GM19455 (cell line): ENCODE measurements around the gene RIPK4.

Source experiments
- ATAC-seq: cut with Tn5 transposase; IDR thresholded peaks from one replicate; pipeline ENCODE4 v1.9.1; 2021; ENCODE audit not compliant: unreplicated experiment

RIPK4 gene

DNA sequence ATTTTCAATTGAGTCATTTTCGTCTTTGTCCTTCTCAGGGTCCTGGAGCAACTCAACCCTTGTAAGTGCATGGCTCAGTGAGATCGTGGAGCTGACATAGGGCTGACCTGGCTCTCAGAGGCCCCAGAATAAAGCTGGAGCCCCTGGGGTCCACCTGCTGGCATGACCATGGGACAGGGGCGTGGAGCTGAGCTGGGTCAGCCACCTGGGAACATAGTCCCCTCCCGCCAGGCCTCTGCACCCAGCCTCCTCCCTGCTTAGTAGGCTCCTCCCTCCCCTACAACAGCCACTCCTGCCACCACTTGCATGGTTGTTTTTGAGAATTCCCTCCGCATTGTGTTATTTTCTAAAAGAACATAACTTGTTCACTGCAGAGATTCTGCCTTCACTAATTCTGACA is 3.1 kb upstream of the RIPK4 start:
- ATAC-seq: no peak

DNA sequence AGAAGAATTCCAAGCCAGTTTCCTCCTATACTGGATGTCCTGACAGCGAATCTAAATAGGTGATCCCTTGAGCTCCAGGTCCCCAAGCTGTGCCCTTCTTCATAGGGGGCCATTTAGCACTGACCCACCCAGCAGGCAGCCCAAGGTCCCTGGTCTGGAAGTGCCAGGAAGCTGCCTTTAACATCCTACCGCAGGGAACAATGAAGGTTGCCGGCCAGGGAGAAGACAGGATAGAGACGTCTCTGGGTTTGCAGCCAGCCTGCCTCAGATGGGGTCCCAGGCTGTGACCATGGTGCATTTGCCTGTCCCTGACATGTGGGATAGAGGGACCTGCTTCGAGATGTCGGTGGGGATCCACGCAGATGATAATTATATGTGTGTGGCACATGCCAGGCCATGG is 2.7 kb upstream of the RIPK4 start:
- ATAC-seq: no peak

DNA sequence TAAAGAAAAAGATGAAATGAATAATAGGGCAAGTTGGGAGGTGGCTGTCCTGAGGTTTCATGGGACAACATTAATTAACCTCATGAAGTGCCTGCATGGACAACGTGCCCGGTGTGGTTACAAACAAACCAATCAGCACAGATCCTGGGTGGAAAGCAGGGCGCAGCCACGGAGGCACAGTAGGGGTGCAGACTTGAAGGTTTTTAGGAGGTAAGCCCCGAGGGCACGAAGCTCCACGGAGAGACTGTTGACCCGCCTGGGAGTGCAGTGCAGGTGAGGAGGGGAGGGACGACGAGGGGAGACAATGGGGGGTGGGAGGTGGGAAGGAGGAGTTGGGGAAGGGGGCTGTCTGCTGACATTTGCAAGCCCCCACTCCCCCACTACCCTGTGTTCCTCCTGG is 2.3 kb upstream of the RIPK4 start:
- ATAC-seq: no peak

DNA sequence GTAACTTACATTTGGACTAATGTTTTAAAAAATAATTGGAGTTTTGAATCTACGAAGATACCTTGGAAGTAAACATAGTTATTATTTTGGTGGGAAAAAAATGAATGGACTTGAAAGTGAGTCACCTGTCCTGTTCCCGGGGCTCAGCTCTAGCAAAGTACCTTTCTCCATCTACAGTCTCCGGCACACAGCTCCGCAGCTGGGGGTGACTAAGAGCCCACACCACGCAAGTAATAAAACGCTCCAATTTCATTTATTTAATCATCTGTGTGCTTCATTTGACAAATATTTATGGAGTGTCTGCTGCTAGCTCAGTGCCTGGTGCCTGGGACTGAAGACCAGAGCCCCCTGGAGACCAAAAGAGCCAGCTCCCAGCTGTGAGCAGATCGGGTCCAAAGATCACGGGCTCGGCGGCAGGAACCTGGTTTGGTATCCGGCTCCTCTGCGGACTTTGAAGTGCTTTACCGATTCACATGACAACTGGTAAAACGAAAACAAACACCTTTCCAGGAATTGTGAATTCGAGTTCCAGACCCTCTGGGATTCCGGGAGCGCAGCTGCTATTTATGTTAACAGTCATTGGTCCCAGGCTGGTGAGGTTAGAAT is 1.7 kb upstream of the RIPK4 start:
- no peak for ATAC-seq

DNA sequence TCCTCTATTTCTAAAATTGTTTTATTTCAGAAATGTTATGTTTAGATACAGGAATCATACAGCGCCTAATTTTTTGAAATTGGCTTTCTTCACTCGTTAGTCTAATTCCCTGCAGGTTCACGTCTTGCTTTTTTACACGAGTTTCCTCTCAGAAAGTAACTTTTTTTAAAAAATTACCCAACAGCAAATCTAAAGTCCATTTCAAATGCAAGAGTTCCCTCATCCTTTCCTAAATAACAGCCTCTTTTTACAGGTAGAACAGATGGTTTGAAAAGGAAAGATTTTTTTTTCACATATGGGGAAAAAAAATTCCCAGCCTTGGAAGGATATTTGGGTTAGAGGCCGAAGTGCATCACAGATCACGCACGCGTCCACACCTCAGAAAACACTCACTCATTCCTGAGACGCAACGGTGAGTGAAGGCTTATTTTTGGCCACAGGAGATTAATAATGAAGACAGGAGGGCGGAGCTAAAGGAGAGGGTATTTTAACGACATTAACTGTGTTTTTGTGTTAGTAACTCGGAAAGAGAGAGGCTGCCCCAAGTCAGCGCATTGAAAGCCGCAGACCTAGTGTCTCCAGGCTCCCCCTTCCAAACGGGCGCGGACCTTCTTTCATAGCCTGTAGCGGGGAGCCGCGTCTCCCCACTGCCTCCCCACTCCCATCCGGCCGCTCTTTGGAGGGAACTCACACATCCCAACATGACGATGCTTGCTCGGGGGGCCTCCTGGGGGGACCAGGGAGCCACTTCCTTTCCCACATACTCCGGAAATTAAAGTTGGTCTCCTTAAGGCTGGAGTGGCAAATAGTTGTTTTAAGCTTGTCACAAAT is 969 bp upstream of the RIPK4 start:
- ATAC-seq: no peak

DNA sequence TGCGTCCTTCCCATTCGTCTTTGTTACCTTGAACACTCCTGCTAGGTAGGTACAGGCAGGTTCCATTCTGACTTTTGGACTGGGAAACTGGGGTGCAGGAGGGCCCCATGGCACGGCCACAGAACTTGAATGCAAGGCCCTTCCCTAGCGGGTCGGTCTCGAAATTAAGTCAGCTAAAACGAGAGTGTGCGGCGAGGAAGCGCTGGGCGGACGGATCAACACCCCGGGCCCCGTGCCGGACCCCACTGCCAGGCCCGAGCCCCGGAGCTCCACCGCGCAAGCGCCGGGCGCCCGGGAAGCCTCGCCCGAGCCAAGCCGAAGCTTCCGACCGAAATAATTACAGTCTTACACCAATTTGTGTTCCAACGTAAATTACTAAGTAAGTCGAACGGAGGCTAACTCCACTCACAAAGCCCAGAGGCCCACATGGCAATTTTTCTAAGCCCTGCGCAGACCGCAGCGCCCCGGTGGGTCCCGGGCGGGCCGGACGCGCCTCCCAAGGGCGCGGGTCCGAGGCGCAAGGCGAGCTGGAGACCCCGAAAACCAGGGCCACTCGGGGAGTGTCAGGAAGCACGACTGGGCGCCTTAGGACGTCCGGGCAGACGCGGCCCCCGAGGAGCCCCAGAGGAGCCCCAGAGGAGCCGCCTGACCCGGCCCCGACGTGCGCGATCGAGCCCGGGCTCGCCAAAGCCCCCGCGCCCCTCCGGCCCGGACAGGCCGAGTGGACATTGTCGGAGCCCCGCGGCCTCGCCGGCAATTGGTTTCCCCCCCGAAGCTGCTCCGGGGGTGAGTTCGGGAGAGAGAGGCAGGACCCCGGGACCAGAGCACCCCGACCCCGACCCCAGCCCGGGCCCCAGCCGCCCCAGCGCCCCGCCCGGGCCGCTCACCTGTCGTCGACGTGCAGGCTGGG is 624 bp downstream of the RIPK4 start:
- ATAC-seq: no peak

DNA sequence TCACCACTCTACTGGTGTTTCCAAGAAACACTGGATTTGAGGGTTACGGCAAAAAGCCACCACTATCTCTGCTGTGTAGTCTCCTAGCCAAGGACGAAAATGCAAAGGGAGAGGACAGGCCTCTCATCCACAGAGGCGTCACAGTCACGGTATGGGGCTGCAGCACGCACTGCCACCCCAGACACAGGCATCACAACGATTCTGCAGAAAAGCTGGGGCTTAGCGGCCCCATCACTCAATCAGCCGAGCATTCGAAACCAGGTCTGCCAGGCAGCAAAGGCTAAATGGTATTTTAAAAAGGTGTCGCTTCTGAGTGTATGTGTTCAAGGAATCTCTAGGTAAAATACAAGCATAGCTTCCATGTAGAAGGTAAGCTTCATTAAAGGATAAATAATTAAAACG is 1.4 kb downstream of the RIPK4 start:
- no peak for ATAC-seq

DNA sequence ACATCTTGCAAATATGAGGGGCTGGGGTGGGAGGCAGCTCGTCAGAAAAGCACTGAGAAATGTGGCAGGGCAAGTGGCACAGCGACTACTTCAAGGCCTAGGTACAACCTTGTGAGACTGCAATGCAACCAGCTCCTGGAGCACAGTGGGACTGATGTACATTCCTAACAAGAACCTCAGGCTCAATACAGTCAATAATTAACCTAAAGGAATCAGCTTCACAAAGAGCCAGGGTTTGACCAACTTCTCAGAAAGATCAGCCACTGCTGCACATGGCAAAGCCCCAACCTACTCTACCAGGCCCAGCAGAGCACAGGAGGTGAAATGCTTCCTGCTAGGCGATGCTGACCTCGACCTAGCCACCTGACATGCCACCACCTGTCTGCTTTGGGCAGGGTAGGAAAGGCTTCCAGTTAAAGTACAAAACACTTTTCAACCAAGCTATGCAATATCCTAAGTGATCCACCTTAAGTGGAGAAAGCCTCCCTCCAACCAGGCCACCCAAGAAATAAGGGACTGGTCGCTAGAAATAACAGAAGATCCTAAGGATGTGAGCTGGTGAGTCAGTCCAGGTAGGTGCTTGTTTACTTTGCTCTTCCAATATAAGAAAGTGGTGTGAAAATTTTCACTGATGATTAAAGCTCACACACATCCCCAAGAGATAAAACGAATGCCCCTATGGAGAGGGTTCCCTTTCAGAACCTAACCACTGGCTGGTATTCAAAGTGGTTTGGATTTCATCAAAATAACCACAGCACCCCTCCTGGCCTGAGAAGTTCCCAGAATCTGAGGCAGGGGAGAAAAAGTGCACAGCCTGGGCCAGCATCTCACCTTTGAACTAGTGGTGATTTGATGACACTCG is 2.1 kb downstream of the RIPK4 start:
- ATAC-seq: no peak

DNA sequence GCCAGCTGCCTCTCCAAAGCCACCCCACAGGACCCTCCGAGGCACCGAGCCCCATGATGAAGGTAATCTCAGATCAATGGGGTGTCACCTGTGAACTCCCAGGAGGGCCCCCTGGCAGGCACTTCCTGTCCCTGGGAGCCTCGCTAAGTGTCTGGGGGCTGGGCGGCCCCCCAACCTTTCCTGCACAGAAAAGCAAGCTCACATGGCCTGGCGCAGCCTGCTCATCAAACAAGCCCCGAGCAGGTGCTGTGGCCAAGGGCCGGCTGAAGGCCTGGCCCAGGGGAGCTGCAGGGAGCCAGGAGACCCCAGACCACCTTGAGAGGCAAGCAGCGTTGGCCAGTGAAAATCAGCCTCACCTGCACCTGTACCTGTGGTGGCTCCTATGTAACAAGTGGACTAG is 2.9 kb downstream of the RIPK4 start:
- no peak for ATAC-seq

DNA sequence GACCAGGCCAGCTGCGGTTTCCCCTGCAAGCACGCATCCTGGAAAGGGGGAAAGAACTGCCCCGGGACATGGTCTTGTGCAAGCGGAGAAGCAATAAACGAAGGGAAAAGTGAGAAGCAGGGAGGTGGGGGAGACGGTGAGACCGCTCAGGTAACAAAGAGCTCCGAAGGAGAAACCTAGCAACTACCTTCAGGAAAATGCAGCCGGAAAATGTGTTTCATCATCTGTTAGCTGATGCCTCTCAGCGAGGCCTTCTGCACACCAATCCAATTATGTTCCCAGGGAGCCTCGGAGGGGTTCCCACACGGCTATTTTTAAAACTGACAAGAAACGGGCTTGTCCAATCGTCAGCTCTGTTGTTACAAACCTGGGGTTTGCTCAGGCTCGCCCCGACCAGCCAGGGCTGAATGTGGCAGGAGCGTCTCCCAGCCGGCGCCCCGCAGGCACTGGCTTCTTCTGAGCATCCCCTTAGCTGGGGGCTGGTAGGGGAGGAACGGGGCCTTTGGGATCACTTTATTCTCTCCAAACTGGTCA is 3.4 kb downstream of the RIPK4 start:
- no peak for ATAC-seq

DNA sequence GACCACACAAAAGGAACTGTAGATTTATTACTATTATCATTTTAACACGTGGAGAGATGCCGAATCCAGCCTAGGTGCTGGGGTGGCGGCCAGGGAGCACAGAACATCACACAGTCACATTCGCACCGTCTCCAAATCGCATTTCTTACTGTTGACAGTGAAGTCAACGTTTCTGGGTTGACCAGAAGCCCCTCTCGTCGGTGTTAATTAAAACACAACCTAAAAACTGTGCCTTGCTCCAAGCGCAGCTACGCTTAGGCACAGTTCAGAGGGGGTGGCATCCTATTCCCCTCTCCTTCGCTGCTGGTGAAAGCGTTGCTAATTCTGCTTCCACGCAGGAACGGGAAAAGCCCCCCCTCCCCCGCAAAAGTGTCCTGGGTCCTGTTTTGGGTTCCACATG is 4.1 kb downstream of the RIPK4 start:
- no peak for ATAC-seq

DNA sequence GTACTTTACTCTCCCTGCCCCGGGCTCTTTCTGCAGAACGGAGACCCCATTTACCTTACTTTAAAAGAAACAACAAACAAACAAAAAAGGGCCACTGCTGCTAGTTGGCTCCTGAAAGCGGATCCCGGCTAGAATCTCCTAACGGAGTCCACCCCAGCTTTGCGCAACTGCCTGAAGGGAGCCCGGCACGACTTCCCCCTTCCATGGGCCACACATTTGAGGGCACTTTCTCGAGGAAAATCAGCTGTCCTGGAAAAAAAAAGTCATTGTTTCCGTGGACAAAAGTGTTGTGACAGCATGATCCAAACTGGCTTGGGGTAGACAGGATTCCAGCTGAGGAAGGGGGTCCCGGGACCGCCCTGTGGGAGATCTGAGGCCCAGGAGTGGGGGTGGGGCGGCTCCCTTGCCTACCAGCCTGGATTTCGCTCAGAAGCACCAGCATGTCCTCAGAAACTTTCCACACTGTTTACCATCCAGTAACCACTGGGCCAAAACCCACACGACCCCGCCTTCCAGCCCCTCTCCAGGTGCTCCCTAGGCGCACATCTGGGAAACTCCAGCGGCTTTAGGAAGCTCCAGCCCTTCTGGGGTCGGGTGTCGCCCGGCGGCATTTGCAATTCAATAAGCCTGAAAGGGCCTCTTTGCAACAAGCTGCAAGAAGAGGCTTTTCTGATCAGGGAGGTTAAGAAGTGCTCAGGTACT is 4.8 kb downstream of the RIPK4 start:
- no peak for ATAC-seq

DNA sequence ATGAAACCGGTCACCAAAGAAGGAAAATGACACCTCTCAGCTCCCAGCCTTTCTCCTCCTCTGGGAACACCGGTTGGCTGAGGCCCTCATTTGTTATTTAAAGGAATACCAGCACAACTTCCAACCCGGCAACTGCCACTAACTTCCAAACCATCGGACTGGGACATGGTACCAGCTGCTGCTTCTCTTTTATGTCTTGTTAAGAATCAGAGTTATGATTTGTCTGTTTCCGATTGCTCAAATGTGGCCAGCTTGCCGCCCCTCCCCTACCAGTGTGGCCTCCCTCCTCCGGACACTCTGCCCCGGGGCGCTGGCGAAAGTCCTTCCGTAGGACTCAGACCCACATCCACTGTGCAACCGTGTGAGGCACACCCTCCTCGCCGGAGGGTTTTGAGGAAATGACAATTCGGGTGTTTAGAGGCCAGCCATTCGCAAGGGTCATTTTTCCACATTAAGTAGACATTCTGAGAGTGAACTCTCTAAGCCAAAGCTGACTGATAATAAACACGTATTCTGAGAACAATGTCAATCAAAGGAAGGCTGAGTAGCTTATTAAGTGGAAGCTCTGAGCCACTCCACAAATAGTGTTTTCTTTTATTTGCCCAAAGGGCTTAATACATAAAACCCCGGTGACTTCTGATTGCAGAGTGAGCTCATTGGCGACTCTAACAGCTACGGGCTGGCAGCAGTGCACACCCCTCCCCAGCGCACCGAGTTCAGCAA is 5.5 kb downstream of the RIPK4 start:
- ATAC-seq: no peak

DNA sequence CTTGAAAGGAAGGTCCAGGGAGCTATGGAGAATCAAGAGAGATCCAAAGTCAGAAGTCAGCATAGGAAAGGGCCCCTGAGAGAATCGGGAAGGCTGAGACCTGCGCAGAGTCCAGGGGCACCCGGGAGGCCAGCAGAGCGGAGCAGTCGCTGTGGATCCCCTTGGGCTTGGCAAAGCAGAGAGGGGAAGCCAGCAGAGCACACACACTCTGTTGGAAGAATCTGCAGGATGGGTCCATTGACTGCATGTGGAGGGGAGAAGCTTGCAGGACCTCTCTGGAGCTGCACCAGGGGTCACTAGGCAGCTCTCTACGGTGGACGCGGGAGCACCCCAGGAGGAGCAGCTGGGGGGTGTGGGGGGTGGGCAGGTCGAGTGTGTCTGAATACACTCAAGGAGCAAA is 6.4 kb downstream of the RIPK4 start:
- ATAC-seq: no peak

DNA sequence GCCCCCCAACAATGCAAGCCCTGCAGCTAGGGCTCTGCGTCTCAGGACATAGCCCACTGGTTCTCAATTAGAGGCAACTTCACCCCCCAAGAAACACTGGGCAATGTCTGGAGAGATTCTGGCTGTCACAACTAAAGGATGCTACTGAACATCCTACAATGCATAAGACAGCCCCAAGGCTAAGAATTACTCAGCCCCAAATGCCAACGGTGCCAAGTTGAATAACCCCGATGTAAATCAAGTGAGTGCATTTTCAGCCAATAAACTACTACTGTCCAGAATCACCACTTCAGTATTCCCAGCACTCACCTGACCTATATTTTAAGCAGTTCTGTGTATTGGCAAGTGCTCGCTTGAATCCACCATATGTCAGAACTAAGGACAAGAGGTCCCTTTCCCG is 6.9 kb downstream of the RIPK4 start:
- ATAC-seq: no peak

DNA sequence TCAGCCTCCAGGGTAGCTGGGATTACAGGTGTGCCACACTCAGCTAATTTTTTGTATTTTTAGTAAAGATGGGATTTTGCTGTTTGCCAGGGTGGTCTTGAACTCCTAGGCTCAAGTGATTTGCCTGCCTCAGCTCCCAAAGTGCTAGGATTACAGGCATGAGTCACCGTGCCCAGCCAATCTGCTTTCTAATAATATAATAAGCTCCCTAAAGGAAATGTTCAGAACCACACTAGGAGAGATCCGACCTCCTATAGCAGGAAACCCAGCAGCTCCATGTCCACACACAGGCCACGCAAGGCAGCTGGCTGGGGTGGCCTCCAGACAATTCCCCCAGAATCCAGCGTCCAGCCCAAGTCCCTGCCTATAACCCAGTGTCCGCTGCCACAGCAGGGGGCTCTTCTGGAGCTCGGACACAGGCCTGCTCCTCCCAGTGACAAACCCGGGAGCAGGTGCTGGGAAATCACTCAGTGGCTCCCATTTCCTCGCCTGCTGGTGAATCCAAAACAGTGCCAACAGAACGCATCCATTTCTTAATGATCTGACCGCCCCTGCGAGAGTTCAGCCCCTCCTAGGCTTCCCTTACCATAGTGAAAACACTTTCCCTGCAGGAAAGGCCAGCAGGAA is 7.5 kb downstream of the RIPK4 start:
- no peak for ATAC-seq

DNA sequence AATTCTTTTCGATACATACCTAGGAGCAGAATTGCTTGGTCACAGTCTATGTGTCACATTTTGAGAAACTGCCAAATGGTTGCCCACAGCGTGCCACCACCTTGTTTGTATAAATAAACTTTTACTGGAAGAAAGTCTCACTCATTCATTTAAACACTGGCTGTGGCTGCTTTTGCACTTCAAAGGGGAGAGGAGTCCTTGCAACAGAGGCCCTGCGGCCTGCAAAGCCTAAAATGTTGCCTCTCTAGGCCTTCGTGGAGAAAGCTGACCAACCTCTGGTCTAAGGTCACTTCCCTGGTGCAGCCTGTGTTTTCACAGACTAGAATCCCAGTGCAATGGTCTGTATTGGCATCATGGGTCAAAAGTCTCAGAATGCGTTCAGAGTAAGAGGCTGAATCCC is 8.3 kb downstream of the RIPK4 start:
- ATAC-seq: no peak

DNA sequence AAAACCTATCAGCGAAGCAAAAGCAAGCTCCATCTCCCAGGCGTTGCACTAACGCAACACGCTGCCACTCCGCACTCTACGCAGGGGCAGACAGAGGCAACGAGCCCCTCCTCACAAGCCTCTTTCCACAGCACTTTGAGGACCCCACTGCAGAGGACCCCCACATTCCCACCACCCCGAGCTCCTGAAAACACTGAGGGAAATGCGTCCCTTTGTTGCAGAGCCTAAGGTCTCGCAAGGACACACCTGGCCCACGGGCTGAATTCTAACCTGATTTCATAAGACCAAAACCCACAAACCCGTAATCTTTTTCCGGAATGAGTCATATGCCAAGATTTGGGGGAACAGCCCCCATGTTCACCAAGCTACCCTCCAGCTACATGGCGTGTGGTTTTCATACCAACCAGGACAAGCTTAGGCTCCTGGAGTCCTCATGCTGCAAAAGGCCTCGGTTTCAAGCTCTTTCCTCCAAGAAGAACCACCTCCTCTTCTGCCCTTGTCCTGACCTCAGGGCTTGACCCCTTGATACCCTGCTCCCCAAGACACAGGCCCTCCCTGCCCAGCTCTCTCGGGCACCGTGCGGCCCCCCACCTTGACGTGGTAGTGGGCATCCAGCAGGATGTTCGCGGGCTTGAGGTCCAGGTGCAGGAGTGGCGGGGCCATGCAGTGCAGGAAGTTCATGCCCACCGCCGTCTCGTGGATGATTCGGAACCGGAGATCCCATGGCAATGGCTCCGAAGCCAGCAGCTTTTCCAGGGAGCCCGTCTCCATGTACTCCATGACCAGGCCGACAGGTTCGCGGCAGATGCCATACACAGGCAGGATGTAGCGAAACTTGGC is 10.7 kb downstream of the RIPK4 start:
- ATAC-seq: no peak
